Mesodermal cell (in vitro differentiated cells): ENCODE data around the gene BNC1.

Source experiments
- H3K27ac ChIP-seq: 2 replicates; pipeline ENCODE4 v1.7.0; 2013; ENCODE audit warnings: mild to moderate bottlenecking, low read depth, low read length, moderate library complexity; ENCODE audit not compliant: severe bottlenecking
- H3K36me3 ChIP-seq: 2 replicates; pipeline ENCODE4 v1.7.1; 2013; ENCODE audit warnings: mild to moderate bottlenecking, low read length, moderate library complexity; ENCODE audit not compliant: control insufficient read depth, insufficient read depth
- H3K4me1 ChIP-seq: one replicate; pipeline ENCODE4 v1.7.1; 2013; ENCODE audit warnings: mild to moderate bottlenecking, low read length; ENCODE audit not compliant: insufficient read depth, control insufficient read depth, poor library complexity, severe bottlenecking
- H3K4me3 ChIP-seq: 2 replicates; pipeline ENCODE4 v1.7.0; 2013; ENCODE audit warnings: low read length, control low read depth, mild to moderate bottlenecking; ENCODE audit not compliant: insufficient read depth, poor library complexity, severe bottlenecking; ENCODE audit errors: extremely low read depth
- H3K9me3 ChIP-seq: 2 replicates; pipeline ENCODE4 v1.7.1; 2013; ENCODE audit warnings: mild to moderate bottlenecking, low read length, moderate library complexity; ENCODE audit not compliant: control insufficient read depth
- WGBS, 2 experiments: methylation state at CpG; one replicate each; pipeline ENCODE4 v1.1.5; 2013; ENCODE audit warnings: missing lambda C conversion rate in 2 of 2; ENCODE audit not compliant: insufficient coverage in 2 of 2; 5-methylcytosine and 5-hydroxymethylcytosine counted together

BNC1 gene

DNA sequence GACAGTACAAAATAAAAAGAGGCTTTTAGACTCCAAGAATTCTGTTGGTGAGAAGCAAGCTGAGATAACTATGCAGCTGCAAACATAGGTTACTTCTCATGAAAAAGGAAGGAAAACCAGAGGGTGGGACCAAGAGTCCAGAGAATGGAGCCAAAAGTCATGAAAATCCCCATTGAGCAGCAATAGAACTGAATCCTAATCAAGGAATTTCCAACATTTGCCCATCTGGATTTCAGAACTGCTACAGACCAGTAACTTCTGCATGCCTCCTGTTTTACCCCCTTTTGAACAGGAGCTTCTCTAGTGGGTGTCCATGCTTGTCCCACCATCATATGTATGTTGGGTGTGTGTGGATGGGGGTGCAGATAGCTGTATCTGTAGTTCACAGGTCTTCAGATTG lies 33.6 kb upstream of the BNC1 start:
- Histone ChIP-seq H3K9me3 (peaks cover 3% of the 10 kb centered on the region), H3K27ac (no peak overlapping the region), H3K4me1 (peaks cover 27% of the 10 kb centered on the region), H3K36me3 (no peaks in the 10 kb centered on the region), H3K4me3 (no peak overlapping the region)

DNA sequence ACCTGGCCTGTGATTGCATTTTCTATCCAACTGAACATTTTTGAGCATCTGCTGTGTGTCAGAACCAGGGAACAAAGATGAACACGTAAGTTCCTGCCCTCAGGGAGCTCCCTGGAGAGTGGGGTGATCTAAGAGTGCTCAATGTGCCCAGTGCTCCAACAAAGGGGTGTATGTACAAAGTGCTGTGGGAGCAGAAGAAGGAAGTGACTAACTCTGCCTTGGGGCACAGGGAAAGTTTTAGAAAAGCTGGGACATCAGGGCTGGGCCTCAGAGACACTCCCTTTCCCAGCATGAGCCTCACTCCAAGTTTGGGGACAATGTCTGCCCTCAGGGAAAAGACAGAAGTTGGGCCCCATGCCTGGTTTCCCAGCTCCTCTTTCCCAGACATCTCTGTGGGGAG lies 27.6 kb upstream of the BNC1 start:
- no peak overlapping the region for H3K4me3 ChIP-seq
- H3K27ac ChIP-seq: no peak overlapping the region
- no peaks in the 10 kb centered on the region for H3K36me3 ChIP-seq
- H3K4me1 ChIP-seq: peaks cover 15% of the 10 kb centered on the region
- WGBS, 2 experiments: 88 to 100% methylated on average over 1 of the region's 1 CpG
- H3K9me3 ChIP-seq: no peaks in the 10 kb centered on the region

DNA sequence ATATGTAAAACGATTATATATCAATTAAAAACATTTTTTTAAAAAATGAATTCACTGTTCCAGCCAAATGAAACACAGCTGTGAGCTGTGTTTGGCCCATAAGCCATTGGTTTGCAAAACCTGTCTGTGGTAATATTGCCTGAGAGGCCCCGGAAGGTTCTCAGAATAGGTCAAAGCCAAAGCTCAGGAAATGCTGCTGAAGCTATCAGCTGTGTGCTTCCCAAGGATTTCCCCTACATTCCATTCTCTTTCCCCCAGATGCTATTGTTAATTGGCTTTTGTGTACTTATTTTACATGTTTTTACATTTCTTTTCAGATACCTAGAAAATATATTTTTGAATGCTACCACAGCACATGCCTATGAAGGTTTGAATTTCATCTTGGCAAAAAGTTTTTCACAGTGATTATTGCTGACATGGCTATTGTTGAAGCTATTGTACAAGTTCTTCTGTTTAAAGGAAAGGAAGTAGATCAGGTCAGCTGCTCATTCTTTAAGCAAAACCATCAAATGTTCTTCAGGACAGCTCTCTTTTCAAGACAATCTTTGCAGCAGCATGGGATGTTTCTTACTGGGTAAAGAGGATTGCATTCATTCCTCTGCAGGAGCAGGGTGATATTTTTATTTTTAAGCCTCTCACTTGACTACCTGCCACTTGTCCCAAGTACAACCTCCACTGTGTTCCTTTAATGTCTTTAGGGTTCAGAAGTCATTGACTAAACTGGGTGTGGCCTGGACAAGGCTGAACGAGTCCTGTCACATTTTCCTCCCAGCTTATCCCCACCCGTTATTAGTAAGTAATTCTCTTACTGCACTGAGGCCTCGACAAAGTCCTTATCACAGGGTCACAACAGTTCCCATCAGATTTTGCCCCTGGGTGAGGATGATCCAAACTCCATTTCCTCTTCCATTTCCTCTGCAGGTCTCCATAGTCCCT lies 26.3 kb upstream of the BNC1 start:
- no peak overlapping the region for H3K27ac ChIP-seq
- no peak overlapping the region for H3K4me3 ChIP-seq
- 74 to 77% methylated on average over 3 to 4 of the region's 5 CpGs for WGBS, 2 experiments
- peaks cover 23% of the 10 kb centered on the region for H3K4me1 ChIP-seq
- no peaks in the 10 kb centered on the region for H3K36me3 ChIP-seq
- H3K9me3 ChIP-seq: no peaks in the 10 kb centered on the region

DNA sequence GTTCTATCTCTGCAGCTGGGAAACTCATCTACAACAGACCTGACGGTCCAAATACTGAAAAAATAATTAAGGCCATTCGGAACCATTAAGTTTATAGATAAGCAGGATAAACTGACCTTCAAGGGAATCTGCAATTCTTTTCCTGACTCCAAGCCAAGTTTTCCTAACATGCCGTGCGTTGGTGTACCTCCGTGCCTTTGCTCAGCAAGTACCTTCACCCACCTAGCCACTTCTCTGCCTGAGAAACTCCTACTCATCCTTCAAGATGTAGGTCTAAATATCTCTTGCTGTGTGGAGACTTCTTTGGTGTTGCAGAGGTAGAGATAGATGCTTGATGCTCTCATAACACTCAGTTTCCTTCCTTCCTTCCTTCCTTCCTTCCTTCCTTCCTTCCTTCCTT lies 24.2 kb upstream of the BNC1 start:
- no peaks in the 10 kb centered on the region for H3K36me3 ChIP-seq
- no peak overlapping the region for H3K27ac ChIP-seq
- H3K4me3 ChIP-seq: no peak overlapping the region
- no peaks in the 10 kb centered on the region for H3K9me3 ChIP-seq
- peaks cover 35% of the 10 kb centered on the region for H3K4me1 ChIP-seq
- 93 to 100% methylated on average over 2 to 3 of the region's 5 CpGs for WGBS, 2 experiments

DNA sequence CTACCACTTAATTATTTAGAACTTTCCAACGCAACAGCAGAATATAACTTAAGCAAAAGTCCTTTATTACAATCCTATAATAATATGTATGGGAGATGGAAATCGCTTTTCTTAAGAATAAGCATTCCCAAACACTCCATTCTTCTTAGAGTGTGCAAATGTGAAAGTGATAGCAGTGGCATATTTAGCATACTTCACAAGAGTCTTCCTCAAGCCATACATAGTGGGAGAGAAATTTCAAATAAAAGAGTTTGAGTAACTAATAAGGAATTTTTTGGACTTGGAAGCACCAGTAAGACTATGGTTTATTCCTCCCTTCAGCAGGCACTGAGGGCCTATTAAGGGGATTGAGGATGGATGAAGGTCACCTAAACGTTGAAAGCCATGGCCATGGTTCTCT lies 22.1 kb upstream of the BNC1 start:
- H3K36me3 ChIP-seq: no peaks in the 10 kb centered on the region
- no peaks in the 10 kb centered on the region for H3K9me3 ChIP-seq
- H3K4me1 ChIP-seq: peaks cover 35% of the 10 kb centered on the region
- 80% methylated on average over 1 of the region's 3 CpGs; no CpG with 5 or more reads in 1 of the 2 experiments for WGBS, 2 experiments
- H3K27ac ChIP-seq: peak overlapping the region; percentile 77
- no peak overlapping the region for H3K4me3 ChIP-seq

DNA sequence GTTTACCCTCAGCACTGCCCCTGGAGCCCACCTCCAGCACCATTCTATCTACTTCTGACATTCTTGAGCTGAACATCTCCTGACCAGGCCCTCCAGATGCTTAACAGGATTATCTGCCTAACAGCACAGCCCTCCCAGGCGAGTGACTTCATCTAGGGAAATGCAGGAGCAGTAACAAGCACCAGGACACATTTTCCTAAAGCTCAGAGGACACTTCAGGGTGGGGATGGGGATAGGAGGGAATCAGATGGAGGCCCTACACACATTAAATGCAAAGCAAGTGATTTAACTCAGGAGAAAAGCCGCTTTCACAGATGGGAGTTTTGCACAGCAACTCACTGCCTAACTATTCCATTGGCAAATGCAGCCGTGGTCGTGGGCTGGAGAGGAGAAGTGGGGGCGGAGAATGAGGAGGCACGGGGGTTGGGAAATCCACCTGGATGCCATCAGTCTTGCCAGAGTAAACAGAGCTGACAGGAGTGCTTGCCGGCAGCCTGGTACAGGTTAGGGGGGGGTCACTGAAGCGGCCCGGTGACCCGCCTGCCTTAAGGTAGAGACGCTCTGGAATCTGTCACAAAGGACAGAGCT lies 21.3 kb upstream of the BNC1 start:
- Histone ChIP-seq H3K4me1 (peaks cover 28% of the 10 kb centered on the region), H3K9me3 (no peaks in the 10 kb centered on the region), H3K36me3 (no peaks in the 10 kb centered on the region), H3K4me3 (no peak overlapping the region), H3K27ac (peak overlapping the region; percentile 77)
- WGBS, 2 experiments: 16 to 33% methylated on average over 7 to 9 of the region's 11 CpGs

DNA sequence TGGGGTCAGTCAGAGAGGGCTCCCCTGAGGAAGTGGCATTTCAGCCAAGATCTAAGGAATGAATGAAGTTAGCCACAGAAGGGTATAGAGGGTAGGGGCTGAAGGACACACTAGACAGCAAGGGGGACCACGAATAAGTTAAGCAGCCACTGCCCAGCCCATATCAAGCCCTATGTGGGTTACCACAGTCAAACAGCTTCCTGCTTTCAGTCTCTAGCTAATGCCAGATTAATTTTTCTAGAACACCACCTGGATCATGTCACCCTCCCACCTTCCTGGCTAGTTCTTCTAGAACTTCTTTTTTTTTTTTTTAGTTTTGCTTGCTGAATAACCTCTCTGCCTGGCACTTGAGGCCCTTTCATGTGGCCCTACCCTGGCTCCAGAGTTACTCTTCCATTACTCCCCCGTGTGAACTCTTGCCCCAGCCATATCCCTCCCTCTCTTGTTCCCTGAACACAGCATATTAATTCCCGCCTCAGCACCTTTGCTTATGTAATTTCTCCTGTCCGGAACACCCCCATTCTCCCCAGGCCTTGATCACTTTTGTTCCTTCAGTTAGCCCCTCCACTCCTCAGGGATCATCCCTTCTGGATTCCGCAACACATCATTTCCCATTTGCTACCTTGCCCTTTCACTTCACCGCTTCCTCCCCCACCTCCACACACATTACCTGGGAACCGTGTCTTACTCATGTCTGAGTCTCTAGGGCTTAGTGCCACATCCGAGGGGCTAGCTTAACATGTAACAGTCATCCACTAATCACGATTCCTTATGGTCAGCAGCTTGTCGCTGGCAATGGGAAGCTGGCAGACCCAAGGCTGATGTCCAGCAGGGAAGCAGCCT lies 20.6 kb upstream of the BNC1 start:
- Histone ChIP-seq H3K36me3 (no peaks in the 10 kb centered on the region), H3K27ac (peak overlapping the region; percentile 77), H3K4me3 (no peak overlapping the region), H3K9me3 (no peaks in the 10 kb centered on the region), H3K4me1 (peaks cover 21% of the 10 kb centered on the region)
- WGBS, 2 experiments: 87% methylated on average over 9 to 10 of the region's 10 CpGs

DNA sequence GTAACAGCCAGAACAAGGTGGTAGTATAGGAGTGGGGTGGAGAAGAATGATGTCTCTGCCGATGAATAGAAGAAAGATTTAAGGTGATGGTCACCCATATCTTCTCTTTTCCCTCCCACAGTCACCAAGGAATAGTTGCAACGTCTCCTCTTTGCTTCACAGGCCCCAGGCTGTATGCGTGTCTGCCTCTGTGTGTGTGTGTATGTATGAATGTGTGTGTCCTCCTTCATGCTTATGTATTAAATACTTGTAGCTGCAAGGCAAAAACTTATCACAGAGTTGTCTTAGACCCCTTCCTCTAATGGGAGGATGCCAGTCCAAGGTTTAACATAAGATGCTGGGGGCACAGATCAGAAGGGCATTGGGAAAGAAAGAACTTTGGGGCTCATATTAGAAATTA lies 19.1 kb upstream of the BNC1 start:
- WGBS, 2 experiments: no CpG with 5 or more reads among the region's 3 CpGs
- Histone ChIP-seq H3K9me3 (no peaks in the 10 kb centered on the region), H3K27ac (no peak overlapping the region), H3K36me3 (no peaks in the 10 kb centered on the region), H3K4me3 (no peak overlapping the region), H3K4me1 (peaks cover 19% of the 10 kb centered on the region)

DNA sequence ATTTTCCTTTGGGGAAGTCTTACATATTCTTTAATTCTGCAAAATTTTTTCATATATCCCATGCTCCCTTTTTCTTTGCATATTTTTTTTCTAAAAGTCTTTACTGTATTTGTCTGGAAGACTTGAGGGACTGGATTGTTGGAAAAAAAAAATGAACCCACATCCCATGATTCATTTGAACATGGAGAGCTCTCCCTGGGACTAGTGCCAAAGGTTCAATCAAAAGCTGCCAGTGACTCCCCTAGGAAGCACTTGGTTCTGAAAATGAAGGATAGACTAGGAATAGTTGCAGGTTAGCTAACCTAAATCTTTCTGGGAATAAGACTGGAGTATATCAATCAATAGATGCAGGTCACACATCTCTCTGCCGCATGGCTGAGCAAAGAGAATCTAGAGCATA lies 16.4 kb upstream of the BNC1 start:
- Histone ChIP-seq H3K27ac (no peak overlapping the region), H3K9me3 (no peaks in the 10 kb centered on the region)
- 88% methylated on average over 1 of the region's 1 CpG; no CpG with 5 or more reads in 1 of the 2 experiments for WGBS, 2 experiments

DNA sequence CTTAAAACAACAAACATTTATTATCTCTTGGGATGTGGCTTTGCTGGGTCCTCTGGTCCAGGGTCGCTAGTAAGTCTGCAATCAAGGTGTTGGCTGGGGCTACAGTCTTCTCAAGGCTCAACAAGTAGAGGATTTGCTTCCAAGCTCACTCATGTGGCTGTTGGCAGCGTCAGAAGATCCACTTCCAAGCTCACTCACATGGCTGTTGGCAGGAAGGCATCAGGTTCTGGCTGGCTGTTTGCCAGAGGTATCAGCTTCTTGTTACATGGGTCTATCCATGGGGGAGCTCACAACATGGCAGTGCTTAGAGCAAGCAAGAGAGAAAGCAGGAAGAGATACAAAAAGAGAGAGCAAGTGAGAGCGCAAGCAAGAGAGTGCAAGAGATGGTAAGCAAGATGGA lies 15.0 kb upstream of the BNC1 start:
- WGBS, 2 experiments: 61 to 95% methylated on average over 2 of the region's 3 CpGs
- no peak overlapping the region for H3K27ac ChIP-seq
- H3K9me3 ChIP-seq: no peaks in the 10 kb centered on the region
- no peaks in the 10 kb centered on the region for H3K4me1 ChIP-seq
- no peak overlapping the region for H3K4me3 ChIP-seq
- H3K36me3 ChIP-seq: no peaks in the 10 kb centered on the region

More for the DNA sequence above, 16.4 kb upstream of the BNC1 start:
- no peaks in the 10 kb centered on the region for H3K36me3 ChIP-seq
- H3K4me3 ChIP-seq: no peak overlapping the region
- H3K4me1 ChIP-seq: peaks cover 12% of the 10 kb centered on the region
